Measurements from ENCODE around the gene SLIT3. TPM values are rescaled to one million over a fixed set of nuclear protein-coding genes. Genes with fewer than 3 reads are reported as not detected.
"Not testable (repeated sequence)": the region's sequence is repeated elsewhere in the genome, so short reads cannot be mapped to it uniquely, and the experiment has no call there.

SLIT3 gene
- total RNA-seq, 1 donor from 2014 or later = 0.22 TPM

DNA sequence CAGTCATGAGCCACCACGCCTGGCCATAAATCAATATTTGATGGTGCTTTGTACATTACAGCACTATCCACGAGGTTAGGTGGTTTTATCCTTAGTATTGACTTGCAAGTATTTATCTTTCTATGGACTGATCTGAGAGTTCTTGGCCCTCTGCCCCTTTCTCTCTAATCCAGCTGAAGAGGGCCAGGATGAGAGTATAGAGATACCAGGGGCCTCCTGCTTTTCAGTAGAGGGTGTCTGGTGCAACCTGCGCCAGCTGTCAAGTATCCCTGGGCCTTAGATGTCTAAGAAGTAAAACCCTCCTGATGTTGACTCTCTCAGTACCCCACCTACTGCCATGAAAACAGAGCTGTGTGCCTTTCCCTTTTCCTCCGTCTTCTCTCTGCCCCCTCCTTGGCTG lies 153.4 kb downstream of the SLIT3 start:
- H3K4me3 ChIP-seq = no peak overlapping the region
- no peak overlapping the region for H3K4me2 ChIP-seq
- no peaks in the 10 kb centered on the region for H3F3A ChIP-seq (ENCODE audit: low read depth)
- no peak overlapping the region for H3K9ac ChIP-seq
- H3K9me3 Mint-ChIP-seq = no peaks in the 10 kb centered on the region
- no peak overlapping the region for H2AFZ ChIP-seq (replicated peaks)
- H3K4me3 Mint-ChIP-seq = no peak overlapping the region
- TF ChIP-seq EZH2phosphoT487 (IDR thresholded peaks at IDR 0.05) = no peak
- TF ChIP-seq CTCF (IDR thresholded peaks at IDR 0.05) = no peak
- no peak for TF ChIP-seq EZH2 (IDR thresholded peaks at IDR 0.05)
- no peaks in the 10 kb centered on the region for H3K36me3 Mint-ChIP-seq
- H3K9me3 ChIP-seq (ENCODE audit: low read depth) = no peaks in the 10 kb centered on the region
- no peak for DNase-seq (ENCODE audit: low spot score)
- H4K20me1 ChIP-seq (ENCODE audit: low read depth) = no peaks in the 10 kb centered on the region
- no peaks in the 10 kb centered on the region for H3K27me3 ChIP-seq
- no peaks in the 10 kb centered on the region for H3K36me3 ChIP-seq
- peaks cover 3% of the 10 kb centered on the region for H3K27me3 Mint-ChIP-seq (ENCODE audit: insufficient read depth, low read depth)
- peaks cover 3% of the 10 kb centered on the region for H3K4me1 ChIP-seq
- no peak overlapping the region for H3K27ac ChIP-seq
- H3K27ac Mint-ChIP-seq = peak overlapping the region; percentile 22
- no peaks in the 10 kb centered on the region for H3K79me2 ChIP-seq (ENCODE audit: low read depth)
- H3K4me1 Mint-ChIP-seq = peaks cover 25% of the 10 kb centered on the region

DNA sequence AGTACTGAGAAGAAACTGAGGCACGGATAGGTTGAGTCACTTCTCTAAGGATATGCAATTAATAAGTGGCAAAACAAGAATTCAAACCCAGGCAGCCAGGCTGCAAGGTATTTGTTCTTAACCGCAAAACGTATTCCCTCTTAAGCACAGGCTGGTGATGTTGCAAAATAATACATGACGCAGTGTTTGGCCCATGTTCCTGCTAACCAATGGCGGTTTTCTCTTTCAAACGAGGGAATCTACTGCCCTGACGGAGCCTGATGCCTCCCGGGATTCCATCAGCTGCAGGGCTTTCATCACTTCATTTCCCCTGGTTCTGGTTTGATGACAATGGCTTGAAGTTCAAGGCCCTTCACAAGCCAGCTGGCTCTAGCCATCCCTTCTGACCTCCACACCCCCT lies 154.8 kb downstream of the SLIT3 start:
- H2AFZ ChIP-seq (replicated peaks) = no peak overlapping the region
- no peak overlapping the region for H3K4me3 Mint-ChIP-seq
- H3F3A ChIP-seq (ENCODE audit: low read depth) = no peaks in the 10 kb centered on the region
- peaks cover 24% of the 10 kb centered on the region for H3K4me1 Mint-ChIP-seq
- no peaks in the 10 kb centered on the region for H3K9me3 ChIP-seq (ENCODE audit: low read depth)
- no peak overlapping the region for H3K4me2 ChIP-seq
- H3K4me1 ChIP-seq = peaks cover 1% of the 10 kb centered on the region
- H3K27me3 Mint-ChIP-seq (ENCODE audit: insufficient read depth, low read depth) = peaks cover 3% of the 10 kb centered on the region
- no peak overlapping the region for H3K9ac ChIP-seq
- no peaks in the 10 kb centered on the region for H3K36me3 Mint-ChIP-seq
- no peaks in the 10 kb centered on the region for H4K20me1 ChIP-seq (ENCODE audit: low read depth)
- no peaks in the 10 kb centered on the region for H3K79me2 ChIP-seq (ENCODE audit: low read depth)
- no peak overlapping the region for H3K27ac Mint-ChIP-seq
- H3K9me3 Mint-ChIP-seq = no peaks in the 10 kb centered on the region
- DNase-seq (ENCODE audit: low spot score) = no peak
- TF ChIP-seq EZH2 (IDR thresholded peaks at IDR 0.05) = no peak
- no peak for TF ChIP-seq EZH2phosphoT487 (IDR thresholded peaks at IDR 0.05)
- TF ChIP-seq CTCF (IDR thresholded peaks at IDR 0.05) = no peak
- no peaks in the 10 kb centered on the region for H3K27me3 ChIP-seq
- no peak overlapping the region for H3K4me3 ChIP-seq
- no peaks in the 10 kb centered on the region for H3K36me3 ChIP-seq
- no peak overlapping the region for H3K27ac ChIP-seq

GRCh38 chr5:169142264-169142970 lies 158.5 kb downstream of the SLIT3 start:
- Mint-ChIP-seq H3K9me3 (peaks cover 2% of the 10 kb centered on the region), H3K4me1 (peaks cover 5% of the 10 kb centered on the region), H3K27me3 (ENCODE audit: insufficient read depth, low read depth) (peaks cover 8% of the 10 kb centered on the region), H3K4me3 (no peak overlapping the region), H3K27ac (no peak overlapping the region), H3K36me3 (no peaks in the 10 kb centered on the region)
- TF ChIP-seq EZH2phosphoT487 (IDR thresholded peaks at IDR 0.05) (no peak), EZH2 (IDR thresholded peaks at IDR 0.05) (no peak), CTCF (IDR thresholded peaks at IDR 0.05) (no peak)
- no peak for DNase-seq (ENCODE audit: low spot score)
- no peak overlapping the region for H2AFZ ChIP-seq (replicated peaks)
- no peaks in the 10 kb centered on the region for H3K27me3 ChIP-seq
- no peaks in the 10 kb centered on the region for H3K79me2 ChIP-seq (ENCODE audit: low read depth)
- no peak overlapping the region for H3K27ac ChIP-seq
- H4K20me1 ChIP-seq (ENCODE audit: low read depth) = no peaks in the 10 kb centered on the region
- no peaks in the 10 kb centered on the region for H3K36me3 ChIP-seq
- no peak overlapping the region for H3K9ac ChIP-seq
- H3F3A ChIP-seq (ENCODE audit: low read depth) = no peaks in the 10 kb centered on the region
- H3K4me2 ChIP-seq = no peak overlapping the region
- H3K4me3 ChIP-seq = no peak overlapping the region
- no peaks in the 10 kb centered on the region for H3K4me1 ChIP-seq
- no peaks in the 10 kb centered on the region for H3K9me3 ChIP-seq (ENCODE audit: low read depth)

DNA sequence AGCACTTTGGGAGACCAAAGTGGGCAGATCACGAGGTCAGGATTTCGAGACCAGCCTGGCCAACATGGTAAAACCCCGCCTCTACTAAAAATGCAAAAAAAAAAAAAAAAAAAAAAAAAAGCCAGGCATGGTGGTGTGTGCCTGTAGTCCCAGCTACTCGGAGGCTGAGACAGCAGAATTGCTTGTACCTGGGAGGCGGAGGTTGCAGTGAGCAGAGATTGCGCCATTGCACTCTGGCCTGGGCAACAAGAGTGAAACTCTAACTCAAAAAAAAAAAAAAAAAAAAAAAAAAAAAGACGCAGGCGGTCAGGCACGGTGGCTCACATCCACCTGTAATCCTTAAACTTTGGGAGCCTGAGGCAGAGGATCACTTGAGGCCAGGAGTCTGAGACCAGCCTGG lies 160.7 kb downstream of the SLIT3 start:
- not testable (repeated sequence) for H2AFZ ChIP-seq (replicated peaks); H3K4me3 Mint-ChIP-seq; H3K9ac ChIP-seq; H3K36me3 Mint-ChIP-seq; H3K9me3 ChIP-seq (ENCODE audit: low read depth); H3K4me1 ChIP-seq; DNase-seq (ENCODE audit: low spot score); H3K4me3 ChIP-seq; H3K4me2 ChIP-seq; H3K79me2 ChIP-seq (ENCODE audit: low read depth); H4K20me1 ChIP-seq (ENCODE audit: low read depth); H3K9me3 Mint-ChIP-seq; H3K27ac Mint-ChIP-seq; H3K27me3 Mint-ChIP-seq (ENCODE audit: insufficient read depth, low read depth); H3F3A ChIP-seq (ENCODE audit: low read depth); H3K27me3 ChIP-seq; H3K36me3 ChIP-seq; H3K27ac ChIP-seq
- peaks cover 11% of the 10 kb centered on the region for H3K4me1 Mint-ChIP-seq
